GM21528 (cell line): ENCODE measurements around the gene ZNF48.
"Not testable (repeated sequence)": the region's sequence is repeated elsewhere in the genome, so short reads cannot be mapped to it uniquely, and the experiment has no call there.

Source experiments
- ATAC-seq: cut with Tn5 transposase; IDR thresholded peaks from one replicate; pipeline ENCODE4 v1.9.1; 2021; ENCODE audit warnings: mild to moderate bottlenecking, moderate library complexity; ENCODE audit not compliant: unreplicated experiment, low FRiP score

The ZNF48 gene

DNA sequence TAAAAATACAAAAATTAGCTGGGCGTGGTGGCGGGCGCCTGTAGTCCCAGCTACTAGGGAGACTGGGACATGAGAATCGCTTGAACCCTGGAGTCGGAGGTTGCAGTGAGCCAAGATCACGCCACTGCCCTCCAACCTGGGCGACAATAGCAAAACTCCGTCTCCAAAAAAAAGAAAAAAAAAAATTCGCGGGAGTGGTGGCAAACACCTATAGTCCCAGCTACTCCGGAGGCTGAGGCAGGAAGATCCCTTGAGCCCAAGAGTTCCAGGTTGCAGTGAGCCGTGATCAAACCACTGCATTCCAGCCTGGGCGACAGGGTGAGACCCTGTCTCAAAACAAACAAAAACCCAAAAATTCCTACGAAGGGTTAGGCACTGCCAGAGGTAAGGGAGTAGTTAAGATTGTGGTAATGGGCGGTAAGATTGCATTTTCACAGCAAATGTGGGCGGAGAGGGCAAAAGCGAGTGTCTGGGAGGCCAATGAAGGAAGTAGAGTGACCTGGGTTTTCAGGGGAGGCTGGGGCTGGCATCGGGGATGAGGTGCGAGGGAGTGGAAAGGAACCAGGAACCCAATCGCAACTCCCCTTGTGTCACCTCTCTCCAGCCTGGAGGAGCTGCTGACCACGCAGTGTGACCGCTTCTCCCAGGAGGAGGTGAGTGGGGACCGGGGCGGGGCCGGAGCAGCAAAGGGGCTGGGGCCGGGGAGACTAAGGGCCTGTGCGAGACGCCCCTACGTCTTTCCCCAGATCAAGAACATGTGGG is 18.0 kb upstream of the ZNF48 start:
- ATAC-seq = no peak

DNA sequence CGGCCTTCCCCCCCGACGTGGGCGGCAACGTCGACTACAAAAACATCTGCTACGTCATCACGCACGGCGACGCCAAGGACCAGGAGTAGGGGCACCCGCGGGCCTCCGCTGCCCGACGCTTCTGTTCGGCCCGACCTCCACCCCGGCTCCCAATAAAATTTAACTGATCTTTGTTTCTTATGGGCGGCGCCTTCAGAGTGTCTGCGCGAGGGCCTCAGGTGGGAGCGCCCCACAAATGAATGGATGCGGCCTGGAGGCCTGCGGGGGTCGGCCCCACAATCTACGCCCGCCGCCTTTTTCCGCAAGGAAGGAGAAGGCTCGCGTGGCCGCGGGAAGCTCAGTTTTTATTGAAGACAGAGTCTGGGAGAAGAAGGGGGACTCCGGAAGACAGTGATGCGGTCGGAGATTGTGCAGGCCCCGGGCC is 17.4 kb upstream of the ZNF48 start:
- ATAC-seq = peak; percentile 42

DNA sequence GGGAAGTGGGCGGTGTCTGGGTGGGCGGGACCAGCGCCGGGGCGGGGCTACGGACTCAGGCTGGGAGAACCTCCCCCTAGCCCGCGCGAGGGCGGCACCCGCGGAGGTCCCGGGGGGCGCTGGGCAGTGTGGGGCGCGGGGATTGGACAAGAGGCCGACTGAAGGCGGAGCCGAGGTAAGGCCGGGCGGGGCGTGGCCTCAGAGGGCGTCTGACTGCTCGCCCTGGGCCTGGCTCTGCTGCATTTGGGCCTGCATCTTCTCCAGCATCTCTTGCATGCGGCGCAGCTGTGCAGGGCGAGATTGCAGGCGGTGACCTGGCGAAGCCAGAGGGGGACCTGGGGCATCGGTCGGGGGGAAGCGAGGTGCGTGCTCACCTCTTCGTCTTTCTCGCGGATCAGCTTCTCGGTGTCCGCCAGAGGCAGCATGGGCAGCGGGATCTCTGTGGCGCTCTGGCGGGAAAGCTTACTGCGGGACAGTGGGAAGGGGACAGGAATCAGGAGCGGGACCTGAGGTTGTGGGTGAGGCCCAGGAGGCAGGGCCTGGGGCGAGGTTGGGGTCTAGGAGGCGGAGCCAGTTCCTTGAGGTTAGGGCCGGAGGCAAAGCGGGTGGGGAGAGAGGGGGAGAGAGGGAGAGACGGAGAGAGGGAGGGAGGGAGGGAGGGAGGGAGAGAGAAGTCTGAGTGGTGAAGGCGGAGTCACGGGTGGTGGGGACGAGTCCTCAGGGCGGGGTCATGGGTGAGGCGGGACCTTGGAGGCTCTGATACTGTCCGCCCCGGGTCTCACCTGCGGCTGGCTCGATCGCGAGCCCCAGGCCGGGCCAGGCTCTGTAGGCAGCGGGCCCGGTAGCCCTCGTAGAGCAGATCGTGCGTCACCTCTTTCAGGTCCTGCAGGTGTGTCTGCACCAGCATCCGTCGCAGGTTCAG is 16.7 kb upstream of the ZNF48 start:
- ATAC-seq = peak; percentile 74

GRCh38 chr16:30379158-30379783 is 15.9 kb upstream of the ZNF48 start:
- no peak for ATAC-seq

GRCh38 chr16:30380072-30380802 is 15.0 kb upstream of the ZNF48 start:
- no peak for ATAC-seq

- ATAC-seq = no peak
Measured at GRCh38 chr16:30380803-30381208, 14.4 kb upstream of the ZNF48 start.

DNA sequence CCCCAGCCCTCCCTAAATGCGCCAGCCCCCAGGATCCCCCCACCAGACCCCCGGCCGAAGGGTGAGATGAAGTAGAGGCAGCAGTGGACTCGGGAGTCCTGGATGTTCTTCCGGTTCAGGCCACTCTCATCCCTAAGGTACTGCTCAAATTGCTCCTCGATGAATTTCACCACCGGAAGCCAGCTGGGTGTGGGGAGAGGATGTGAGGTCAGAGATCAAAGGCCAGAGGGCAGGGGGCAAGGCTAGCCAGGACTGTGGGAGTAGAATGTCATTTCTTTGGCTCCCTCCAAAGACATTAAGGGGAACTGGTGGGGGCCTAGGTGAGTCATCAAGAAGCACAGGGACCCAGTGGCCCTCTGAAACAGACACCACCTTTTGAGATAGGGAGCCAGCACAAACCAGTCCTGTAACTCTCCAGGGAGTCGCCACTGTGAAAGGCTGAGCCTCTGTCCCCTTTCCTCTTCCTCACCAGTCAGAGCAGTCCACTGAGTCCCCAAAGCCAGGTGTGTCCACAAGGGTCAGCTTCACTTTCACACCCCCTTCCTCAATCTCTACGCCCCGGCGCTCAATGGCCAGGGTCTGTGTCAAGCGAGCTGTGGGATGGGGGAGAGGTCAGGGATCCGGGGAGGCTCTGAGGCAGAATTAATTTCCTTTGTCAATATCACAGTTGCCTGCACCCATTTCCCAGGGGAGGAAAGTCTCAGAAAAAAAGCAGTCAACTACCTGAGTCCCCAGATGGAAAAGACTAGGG is 13.8 kb upstream of the ZNF48 start:
- no peak for ATAC-seq

DNA sequence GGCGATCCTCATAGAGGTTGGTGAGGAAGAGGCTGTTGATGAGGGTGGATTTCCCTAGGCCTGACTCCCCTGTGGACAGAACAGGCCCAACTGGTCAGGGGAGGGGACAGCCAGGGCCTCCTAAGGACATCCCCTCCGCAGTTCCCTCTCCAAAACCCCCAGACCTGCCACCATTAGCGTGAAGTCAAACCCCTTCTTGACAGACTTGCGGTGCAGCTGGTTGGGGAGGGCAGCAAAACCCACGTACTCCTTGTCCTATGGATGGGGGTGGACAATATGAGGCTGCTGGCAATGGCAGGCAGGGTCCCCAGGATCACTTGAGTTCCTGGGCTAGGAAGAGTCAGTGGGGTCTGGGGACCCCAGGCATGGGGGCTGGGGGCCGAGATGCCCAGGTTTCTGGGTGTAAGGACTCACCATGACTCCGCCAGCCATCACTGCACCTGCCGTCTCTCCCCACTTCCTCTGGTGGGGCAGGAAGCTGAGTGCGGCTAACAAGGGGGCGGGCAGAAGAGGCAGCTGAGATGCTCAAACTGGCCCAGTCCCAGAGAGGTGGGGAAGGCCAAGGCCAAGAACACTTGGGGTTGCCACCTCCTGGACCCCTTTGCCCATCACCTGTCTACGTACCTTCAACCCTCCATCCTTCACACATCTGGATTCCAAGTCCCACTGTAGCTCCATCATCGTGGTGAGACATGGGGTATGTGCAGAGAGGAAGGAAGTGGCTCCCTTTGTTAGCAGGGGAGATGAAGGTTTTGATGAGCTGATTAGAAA is 12.9 kb upstream of the ZNF48 start, which contains the start of gene SEPTIN1:
SEPTIN1 (minus strand) TSS at position 451 of the 771 bp plus-strand sequence; CDS start at position 432, 19 bp downstream.
- ATAC-seq = no peak

DNA sequence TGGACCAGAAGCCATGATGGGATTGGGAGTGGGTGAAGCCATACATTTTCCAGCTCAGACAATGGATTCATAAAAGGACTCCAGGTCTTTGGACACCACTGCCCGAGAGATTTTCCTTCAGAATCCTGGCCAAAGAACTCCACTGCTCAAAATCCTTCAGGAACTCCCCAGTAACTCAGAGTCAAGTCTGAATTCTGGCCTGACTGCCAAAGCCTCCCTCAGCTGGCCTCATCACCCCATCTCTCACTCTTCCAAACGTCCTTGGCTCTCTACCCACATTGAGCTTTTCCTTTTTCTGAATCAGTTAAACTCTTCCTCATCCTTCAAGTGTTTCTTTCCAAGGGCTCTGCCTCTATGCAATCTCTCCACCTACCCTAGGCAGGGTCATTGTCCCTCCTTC is 11.7 kb upstream of the ZNF48 start:
- ATAC-seq = no peak

DNA sequence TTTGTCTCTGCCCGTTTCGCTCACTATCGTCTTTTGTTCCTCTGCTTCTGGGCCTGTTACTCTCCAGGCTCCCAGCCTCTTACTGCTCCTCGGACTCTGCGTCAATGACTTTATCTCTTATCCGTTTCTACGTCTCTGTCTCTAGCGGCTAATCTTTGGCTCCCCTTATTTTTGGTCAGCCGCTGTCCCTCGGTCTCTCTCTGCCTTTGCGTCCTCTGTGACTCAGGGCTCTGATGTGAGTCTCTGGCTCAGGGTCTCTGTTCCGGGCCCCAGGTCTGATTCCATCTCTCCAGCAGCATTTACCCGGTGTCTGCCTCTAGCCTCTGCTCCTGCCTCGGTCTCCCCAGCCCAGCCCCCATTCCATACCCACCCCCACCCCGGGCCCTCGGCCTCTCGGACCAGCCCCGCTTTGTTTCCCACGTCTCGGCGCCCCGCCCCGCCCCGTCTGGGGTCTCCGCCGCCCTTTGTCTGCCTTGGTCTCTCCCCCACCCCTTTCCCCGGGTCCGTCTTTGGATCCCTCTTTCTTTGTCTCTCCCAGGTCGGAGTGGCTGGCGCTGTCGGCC is 547 bp upstream of the ZNF48 start:
- no peak for ATAC-seq

DNA sequence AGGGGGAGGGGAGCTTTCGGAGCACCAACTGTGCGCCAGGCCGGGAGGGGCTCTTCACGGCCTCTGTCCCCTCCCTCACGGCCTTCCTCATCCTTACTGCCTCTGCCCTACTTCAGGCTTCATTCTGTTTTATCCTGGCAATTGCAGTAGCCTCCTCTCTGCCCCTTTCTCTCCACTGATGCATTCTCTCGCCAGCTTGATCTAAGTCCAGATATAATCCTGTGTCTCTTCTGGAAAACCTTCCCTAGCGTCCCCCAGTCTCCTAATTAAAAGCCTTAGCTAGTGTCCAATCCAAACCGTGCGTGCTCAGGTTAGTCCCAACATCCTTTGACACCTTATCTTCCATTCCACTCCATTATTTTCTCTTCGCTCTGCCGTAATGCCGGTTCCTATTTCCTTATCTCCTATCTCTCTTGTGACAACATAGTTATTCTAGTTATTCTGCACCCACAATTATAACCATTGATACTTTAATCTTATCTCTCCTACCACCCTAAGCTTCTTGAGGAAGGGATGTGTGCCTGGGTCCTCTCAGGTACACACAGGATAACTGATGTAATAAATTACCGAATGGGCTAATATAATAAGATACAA is 869 bp downstream of the ZNF48 start:
- no peak for ATAC-seq

DNA sequence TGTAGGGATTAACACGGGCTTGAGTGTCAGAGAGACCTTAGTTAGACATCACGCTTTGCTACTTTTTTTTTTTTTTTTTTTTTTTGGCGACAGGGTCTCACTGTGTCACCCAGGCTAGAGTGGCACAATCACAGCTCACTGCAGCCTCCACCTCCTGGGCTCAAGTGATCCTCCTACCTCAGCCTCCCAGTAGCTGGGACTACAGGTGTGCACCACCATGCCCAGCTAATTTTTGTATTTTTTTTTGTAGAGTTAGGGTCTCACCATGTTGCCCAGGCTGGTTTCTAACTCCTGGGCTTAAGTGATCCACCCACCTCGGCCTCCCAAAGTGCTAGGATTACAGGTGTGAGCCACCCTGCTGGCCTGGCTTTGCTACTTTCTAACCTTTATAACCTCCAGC is 1.4 kb downstream of the ZNF48 start:
- ATAC-seq = not testable (repeated sequence)

DNA sequence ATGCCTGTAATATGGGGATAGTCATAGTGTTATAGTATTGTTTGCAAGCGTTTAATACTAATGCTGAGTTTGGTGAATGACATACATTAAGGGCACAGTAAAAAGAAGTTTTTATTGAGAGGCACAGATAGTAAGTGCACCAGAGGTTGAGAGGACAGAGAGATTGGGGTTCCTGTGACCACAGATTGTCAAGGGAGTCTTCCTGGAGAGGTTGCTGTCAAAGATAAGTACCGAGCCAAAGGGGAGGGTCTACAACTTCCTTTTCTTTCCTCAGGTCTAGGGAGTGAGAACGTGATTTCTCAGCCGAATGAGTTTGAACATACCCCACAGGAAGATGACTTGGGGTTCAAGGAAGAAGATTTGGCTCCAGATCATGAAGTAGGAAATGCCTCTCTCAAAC is 1.8 kb downstream of the ZNF48 start:
- ATAC-seq = no peak

- no peak for ATAC-seq
Measured at GRCh38 chr16:30397776-30398660, 2.8 kb downstream of the ZNF48 start.

GRCh38 chr16:30398661-30399434 is 3.6 kb downstream of the ZNF48 start:
- no peak for ATAC-seq

DNA sequence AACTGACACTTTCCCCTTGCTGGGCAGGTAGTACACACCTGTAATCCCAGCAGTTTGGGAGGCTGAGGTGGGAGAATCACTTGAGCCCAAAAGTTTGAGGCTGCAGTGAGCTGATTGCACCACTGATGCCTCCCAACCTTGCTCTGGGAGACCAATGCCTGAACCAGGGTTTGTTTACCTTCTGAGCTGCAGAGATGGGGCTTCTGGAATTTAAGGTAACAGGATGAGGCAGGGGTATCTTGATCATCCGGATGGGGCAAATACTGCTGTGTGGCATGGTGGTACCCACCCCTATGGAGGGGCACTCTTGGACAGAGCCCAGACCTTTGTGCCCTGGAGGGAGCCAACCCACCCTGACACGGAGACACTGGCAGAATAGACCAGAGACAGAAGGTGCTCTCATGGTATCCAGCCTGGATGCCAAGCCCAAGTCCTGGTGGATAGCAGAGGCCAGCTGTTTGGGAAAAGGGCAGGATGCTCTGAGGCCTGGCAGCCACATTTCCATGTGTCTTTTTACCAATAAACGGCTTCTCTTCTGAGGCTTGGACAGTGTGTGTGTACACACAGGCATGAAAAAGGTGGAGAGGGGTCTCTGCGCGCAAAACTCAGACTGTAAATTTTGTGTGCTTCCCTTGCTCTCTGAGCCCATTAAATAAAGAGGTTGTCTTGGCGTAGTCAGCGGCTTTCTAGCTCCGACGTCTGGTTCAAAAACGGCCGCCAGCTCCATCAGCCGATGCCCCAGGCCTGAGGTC is 4.4 kb downstream of the ZNF48 start:
- ATAC-seq = no peak
